Medulla oblongata (tissue), 1 donor: Measurements from ENCODE around the gene DNAJB1.
A peak's percentile ranks its signal among the peaks of the same experiment; 100 is the strongest.

Source experiments
- DNase-seq: peaks from one replicate; pipeline ENCODE4 v3.0.0-alpha.2; 2015; ENCODE audit errors: extremely low spot score

DNAJB1 gene

DNA sequence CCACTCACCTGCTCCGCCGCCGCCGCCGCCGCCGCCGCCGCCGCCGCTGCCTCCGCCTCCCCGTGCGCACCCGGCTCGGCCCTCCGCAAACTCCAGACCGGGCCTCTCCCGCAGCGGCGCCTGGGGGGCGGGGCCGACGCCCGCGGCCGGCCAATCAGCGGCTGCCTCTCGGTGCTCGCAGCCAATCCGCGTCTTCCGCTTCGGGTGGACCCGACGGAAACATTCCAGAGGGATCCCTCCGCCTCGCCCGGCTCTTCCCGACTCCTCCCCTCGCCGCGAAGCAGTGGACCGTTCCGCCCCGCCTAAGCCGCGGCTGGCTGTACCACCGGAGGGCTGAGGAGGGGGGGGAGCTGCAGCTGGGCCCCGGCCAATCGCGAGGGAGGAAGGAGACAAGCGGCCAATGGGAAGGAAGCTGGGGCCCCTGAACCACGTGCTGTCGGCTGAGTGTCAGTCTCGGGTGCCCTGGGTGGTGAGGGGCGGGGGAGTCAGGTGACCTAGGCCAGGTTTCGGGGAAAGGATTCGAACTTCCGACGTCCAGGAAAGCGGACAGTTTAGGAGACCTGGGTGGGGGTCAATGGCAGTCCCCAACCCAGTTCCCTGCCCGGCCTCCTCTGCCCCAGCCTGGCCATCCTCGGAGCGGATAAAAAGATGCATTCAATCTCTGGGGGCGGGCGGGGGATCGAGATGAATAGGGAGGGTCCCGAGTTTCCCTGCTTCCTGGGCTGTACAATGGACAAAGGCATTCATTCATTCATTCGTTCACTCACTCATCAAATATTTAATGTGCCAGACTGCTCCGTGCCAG, 22.0 kb downstream of the DNAJB1 start, which contains the start of gene GIPC1:
GIPC1 (minus strand) TSS at position 99 of the 805 bp plus-strand sequence. CDS start 13,151 bp downstream, outside the sequence.
- peak; percentile 98 for DNase-seq

DNA sequence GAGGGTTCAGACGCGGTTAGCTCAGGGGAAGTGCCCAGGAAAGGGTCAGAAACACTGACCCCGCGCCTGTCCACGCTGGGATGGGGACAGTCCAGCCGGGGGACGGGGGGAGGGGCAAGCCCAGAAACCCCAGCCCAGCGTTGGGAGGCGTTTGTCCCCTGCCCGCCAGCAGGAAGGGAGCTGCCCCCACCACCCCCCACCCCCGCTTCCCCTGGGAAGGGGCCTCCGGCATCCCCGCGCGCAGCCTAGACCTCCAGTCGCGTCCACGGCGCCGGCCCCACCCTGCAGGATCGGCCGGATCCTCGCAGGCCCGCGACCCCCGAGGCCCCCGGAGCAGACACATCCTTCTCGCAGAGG, 22.5 kb downstream of the DNAJB1 start:
- no peak for DNase-seq

DNA sequence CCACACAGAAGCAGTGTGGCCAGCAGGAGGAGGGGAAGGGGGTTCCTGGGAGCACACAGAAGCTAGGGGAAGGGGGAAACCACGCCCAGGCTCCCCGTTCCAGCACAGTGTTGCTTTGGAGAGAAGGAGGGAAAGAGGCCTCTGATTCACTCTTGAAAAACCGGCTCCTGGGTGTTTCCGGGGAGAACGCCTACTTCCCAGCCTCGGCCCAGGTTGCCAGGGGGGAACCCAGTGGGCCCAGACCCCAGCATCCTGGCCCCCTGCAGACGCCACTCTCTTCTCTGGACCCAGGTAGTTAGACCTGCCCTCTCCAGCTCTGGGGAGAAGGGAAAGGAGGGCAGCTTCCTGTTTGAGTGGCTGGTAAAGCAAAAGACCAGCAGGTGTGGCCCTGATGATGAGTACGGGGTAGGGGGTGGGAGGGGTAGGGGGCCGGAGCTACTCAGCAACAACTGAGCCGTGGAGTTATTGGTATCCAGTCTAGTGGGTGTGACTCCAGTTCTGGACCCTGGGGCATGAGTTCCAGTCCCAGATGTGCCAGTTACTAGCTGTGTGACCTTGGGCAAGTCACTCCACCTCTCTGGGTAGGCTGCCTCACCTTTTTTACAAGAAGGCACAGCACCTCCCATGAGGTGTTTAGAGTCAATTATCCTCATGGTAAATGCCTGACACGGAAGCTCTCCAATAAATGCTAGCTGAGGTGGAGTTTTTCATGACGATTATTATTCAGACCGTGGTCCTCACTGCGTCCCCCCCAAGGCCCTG, 23.1 kb downstream of the DNAJB1 start:
- no peak for DNase-seq

DNA sequence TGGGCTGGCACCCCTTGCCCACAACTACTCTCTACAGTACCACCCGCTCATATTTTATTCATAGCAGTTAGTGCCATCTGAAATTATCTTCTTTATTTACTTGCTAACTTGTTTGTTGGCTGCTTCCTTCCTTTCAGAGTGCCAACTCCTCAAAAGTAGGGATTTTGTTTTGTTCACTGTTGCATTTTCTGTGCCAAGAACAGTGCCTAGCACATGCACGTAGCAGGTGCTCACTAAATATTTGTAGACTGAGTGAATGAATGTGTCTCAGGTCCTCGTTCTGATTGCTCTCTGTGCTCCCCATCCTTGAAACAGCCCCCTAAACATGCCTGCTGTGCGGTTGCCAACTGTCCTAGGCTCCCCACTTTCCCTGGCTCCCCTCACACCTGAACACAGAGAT, 23.8 kb downstream of the DNAJB1 start:
- no peak for DNase-seq

DNA sequence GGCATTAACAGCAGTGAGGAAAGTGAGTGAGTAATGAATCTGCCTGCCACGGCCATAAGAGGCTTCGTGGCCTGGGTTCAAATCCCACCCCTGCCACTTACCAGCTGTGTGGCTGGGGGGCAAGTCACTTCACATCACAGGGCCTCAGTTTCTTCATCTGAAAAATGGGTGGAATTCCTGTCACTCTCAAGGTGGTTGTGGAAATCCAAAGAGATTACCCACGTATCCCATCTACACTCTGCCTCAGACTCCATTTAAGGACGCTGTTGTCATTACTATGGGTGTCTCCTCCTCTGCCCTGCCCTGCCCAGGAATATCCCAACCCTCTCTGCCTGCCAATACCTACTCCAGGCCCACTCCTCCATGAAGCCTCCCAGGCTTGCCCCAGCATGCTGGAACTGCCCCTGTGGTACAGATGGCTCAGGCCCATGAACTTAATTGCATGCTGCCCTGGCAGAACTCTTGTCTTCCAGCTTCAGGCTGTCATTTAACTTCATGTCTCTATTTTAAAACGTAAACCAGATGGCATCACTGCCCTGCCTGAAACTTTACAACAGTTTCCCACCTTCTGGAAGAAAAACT, 25.4 kb downstream of the DNAJB1 start:
- DNase-seq: no peak

DNA sequence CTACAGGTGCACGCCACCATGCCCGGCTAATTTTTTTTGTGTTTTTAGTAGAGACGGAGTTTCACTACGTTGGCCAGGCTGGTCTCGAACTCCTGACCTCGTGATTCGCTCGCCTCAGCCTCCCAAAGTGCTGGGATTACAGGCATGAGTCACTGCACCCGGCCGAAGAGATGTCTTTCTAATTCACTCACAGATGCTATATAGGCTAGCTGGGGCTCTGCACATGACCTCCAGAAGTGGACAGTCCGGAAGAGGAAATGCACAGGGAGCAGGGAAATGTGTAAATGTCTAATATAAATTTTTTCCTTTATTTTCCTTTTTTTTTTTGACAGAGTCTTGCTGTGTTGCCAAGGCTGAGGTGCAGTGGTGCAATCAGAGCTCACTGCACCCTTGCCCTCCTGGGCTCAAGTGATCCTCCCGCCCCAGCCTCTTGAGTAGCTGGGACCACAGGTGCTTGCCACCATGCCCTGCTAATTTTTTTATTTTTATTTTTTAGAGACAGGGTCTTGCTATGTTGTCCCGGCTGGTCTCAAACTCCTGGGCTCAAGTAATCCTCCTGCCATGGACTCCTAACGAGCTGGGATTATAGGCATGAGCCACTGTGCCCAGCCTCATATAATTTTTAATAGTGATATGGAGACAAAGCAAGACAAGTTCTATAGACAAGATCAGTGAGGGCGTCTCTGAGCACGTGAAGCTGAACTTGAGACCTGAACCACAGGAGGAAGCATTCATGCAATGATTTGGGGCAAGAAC, 30.6 kb downstream of the DNAJB1 start:
- no peak for DNase-seq

DNA sequence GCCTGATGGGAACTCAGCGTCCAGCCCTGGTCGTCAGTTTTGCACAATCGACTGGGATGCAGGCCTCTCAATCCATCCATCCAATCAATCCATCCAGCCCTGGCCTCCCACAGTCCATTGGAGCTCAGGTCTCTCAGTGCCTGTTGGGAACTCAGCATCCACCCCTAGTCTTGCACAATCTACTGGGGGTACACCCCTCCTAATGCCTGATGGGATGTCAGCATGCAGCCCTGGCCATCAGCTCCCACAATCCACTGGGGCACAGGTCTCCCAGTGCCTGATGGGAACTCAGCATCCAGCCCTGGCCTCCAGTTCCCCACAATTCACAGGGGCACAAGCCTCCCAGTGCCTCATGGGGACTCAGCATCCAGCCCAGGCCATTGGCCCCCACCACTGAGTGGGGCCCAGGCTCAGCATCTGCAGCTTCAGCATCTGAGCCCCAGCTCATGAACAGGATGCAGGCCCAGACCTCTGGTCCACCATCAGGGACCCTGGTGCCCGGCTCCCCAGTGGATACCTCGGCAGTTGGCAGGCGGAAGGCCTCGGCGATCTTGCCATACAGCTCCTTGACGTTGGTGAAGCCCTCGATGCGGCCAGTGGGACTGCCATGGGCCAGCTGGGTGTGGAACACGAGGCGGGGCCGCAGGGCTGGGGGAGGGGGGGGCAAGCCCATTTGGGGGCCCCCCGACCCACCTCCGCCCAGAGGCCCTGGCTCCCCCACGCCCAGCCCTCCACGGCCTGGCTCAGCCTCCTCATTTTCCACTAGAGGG, 35.8 kb downstream of the DNAJB1 start:
- DNase-seq: no peak

DNA sequence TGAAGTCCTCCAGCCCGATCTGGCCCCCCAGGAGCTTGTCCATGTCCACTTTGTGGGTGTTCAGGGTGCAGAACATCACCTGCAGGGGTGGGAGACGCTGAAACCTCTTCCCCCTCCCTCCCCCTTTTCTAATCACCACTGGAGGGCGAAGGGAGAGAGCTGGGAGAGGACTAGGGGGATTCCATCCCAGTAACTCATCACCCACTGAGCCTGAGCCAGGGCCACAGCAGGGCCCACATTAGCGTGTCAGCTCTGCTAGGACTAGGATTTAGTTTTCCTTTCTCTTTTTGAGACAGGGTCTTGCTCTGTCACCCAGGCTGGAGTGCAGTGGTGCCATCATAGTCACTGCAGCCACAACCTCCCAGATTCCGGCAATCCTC, 37.5 kb downstream of the DNAJB1 start:
- DNase-seq: no peak

DNA sequence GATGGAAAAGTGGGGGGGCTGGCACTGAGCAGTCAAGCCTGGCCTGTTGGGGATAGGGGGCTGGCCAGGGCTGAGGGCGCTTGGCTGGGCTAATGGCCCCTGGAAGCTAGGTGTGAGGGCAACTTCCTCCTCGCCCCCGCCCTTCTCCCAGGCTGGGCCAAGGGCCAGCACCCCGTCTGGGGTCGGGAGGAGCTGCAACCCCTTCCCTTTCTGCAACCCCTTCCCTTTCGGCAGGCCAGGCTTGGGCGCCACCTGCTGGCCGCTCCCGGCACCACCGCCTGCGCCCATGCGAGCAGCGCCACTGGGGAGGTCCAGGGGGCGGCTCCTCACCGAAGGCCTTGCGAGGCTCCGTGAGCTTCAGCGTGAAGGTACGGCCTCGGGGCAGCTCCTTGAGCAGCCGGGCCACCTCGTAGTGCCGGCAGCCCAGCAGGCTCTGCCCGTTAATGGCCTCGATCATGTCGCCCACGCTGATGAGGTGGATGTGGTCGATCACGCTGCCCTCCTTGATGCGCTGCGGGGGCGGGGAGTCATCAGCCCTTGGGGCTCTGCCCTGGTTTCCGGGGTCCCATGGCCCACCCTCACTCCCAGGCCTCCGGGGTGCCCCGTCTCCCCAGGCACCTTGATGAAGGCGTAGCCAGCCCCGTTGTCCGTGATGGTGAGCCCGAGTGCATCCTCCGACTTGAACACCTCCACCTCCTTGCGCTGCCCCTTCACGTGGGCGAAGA, 38.1 kb downstream of the DNAJB1 start:
- DNase-seq: no peak

DNA sequence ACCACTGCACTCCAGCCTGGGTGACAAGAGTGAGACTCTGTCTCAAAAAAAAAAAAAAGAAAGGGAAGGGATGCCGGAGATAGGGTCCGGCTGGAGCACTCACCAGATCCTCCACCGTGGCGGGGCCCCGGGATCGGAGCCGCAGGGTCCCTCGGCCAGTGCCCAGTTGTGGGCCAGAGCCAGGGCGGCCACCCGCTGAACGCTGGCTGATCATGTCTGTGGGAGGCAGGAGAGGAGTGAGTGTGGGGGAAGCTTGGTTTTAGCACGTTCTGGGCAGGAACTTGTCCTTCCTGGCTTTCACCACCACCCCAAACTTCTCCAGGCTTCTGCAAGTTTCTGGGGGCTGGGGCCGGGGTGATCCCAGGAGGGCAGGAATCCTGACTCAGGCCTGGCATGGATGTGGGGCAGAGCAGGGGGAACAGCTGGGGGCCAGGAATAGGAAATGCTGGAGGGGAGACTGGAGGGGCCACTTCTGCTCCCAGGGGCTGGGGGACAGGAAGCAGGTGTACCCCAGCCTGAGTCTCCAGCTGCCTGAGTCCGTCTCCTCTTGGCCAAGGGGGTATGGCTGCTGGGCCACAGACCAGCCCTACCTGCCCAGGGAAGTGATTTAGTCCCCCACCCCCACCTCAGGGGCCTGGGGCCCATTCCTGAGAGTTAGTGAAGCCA, 38.8 kb downstream of the DNAJB1 start:
- DNase-seq: no peak

DNA sequence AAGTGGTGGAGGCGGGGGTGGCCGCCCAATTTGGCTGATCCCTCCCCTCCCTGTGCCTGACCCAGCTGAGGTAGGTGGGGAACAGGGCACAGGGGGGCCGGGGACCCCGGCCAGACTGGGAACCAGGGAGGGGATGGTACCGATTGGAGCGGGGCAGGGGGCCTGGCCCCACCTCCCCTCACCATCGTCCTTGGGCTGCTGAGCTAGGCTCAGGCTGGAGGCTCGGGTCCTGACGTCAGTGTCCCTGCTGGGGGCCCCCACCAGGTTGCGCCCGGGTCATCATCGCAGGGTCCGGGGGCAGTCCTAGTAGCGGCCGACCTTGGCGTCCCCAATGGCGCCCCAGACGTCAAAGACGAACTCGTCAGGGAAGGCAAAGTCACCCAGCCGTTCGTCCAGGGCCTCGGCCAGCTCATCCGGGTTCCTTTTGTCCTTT, 40.1 kb downstream of the DNAJB1 start:
- DNase-seq: no peak

DNA sequence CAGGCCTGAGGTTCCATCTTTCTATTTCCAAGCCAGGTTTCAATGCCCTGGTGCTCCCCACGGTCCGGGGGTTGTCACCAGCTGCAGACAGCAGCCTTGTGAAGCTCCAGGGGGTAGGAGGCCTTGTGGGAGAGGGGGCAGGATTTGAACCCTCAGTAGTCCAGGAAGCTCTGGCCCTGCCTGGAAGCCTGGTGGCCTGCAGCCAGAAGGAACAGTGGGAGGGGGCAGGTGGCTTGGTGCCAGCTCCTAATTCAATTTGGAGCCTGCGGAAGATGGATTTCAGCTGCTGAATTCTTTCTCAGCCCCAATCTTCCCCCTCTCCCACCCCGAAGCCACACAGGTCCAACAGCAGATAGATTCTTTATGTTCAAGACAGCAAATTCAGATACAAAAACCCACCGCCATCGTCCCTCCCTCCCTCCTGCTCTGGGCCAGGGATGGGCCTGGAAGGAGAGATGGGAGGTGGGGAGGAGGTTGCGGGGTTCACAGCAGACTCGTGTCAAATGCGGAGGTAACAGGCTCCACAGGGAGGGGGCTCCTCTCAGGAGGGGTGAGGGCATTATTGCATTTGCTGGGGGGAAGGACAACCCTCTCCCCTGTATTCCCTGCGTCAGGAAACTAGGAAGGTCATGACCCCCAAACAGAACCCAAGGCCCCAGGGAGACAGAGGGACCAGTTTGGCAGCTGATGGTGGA, 40.6 kb downstream of the DNAJB1 start:
- no peak for DNase-seq

DNA sequence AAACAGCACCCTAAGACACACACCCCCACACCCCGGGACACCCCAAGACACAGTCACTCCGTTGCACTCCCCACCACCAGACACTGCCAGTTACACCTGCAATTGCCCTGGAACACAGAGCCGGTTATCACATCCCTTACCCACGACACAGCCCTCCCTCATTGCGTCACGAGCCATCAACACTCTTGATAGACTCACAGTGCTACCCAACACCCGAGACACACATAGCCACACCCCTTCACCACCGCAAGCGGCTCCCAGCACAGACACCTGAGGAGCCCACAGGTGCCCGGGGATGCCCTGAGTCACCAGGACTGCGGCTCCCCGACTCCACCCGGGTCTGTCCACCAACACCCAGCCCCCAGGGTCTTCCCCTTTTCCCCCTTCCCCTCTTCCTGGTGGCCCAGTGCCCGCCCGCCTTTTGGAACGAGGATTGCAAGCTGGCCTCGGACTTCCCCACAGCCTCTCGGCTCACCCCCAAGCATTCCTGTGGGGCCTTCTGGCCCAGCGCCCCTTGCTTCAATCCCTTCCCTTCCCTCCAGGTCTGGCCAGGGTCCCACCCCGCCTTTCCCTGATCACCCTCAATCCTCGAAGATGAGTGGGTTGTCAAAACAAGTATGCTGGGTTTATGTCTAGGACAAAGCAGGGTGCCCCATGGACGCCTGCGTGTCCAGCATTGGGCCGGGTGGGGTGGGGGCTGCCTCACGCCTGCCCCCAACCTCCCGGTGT, 41.4 kb downstream of the DNAJB1 start:
- DNase-seq: no peak

DNA sequence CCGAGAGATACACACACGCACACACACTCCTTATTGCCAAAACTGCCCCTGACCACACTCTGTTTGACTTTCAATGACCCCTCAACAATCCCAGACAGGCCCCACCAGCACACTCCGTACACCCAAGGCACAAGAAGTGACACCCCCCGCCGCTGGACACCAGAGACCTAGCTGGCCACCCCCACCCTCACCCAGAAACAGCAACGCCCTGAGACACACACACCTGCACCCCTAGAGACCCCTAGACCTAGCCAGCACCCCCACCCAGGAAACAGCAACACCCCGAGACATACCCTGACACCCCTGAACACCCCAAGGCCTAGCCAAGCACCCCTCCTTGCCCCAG, 41.9 kb downstream of the DNAJB1 start:
- no peak for DNase-seq

DNA sequence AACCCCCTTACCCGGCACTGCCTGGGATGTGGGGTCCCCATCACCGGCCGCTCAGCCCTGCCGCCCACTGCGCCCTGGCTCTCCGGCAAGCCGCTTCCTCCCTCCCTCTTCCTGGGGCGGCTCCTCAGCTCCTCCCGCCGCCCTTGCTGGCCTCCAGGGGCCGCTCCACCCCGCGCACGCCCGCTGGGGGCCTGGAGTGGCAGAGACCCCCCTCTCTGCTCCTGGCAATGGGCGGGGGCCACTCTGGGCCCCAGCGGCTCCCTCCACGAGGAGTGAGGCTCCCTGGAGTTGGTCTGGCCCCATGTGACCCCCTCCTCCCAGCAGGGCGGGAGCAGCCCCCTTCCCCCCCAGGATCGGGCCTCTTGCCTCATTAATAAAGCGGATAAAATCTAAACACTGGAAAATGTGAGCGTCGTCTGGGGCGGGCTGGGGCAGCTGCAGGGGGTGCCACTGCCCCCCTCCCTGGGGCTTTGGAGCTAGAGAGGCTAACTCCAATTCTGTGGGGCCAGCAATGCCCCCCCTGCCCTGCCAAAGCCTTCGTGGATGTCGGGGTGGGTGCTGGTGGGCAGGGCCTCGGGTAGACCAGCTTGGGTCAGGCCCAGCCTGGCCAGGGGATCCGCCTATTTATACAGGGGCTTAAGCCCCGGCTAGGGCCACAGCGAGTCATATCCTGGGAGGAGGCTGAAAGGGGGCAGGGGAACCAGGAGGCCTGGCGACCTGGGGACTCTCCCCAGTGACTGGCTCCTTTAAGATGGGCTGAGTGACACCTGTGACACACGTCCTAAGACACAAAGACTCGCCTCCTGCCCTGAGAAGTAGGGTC, 42.7 kb downstream of the DNAJB1 start, which contains the start of gene PTGER1:
PTGER1 (minus strand) TSS at position 104 of the 823 bp plus-strand sequence. CDS start 1,034 bp downstream, outside the sequence.
- no peak for DNase-seq

DNA sequence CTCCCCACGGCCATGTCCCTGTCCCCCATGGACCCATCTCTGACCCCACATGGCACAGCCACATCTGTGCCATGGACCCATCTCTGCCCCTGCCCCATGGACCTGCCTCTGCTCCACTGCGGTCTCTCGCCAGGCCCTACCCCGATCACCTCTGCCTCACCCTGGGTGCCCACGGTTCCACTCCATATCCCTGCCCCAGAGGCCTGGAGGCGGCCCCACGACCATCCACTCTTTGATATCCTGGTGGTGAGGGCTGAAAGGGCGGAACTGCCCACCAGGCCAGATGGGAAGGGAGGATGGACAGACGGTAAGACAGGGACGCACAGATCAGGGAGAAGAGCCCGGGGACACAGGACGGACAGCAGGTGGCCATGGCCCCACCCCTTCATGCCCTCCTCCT, 43.4 kb downstream of the DNAJB1 start:
- DNase-seq: no peak

DNA sequence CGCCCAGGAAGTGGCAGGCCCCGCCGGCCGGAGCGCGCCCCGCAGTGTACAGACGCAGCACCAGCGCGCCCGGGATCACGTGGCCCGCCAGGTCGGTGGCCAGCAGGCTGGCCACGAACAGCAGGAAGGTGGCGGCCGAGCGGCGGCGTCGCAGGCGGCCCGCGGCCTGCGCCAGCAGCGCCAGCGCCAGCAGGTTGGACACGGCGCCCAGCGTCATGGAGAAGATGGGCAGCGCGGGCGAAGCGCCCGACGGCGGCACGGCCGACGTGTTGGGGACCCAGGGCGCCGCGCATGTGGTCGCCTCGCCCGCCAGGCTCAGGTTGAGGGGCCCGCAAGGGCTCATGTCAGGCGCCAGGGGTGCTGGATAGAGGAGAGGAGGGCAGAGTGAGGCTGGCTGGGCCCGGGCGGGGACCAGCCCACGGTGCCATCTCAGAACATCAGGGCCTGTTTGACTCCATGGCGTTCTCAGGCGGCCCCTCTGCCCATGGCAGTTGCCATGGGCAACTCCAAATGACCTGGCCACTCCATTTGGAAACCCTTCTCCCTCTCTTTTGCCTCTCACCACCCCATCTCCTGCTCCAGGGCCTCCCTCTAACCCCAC, 44.1 kb downstream of the DNAJB1 start:
- DNase-seq: no peak
